DMS79 (cell line): ENCODE data around the gene HMOX1.
A peak's percentile ranks its signal among the peaks of the same experiment; 100 is the strongest.
"Not testable (repeated sequence)": the region's sequence is repeated elsewhere in the genome, so short reads cannot be mapped to it uniquely, and the experiment has no call there.

ENCODE experiments used
- DNase-seq: peaks from one replicate; lab custom pipeline; 2025; lab: John Stamatoyannopoulos, UW

Gene HMOX1

GRCh38 chr22:35380013-35380412, 883 bp upstream of the HMOX1 start:
- no peak for DNase-seq

DNA sequence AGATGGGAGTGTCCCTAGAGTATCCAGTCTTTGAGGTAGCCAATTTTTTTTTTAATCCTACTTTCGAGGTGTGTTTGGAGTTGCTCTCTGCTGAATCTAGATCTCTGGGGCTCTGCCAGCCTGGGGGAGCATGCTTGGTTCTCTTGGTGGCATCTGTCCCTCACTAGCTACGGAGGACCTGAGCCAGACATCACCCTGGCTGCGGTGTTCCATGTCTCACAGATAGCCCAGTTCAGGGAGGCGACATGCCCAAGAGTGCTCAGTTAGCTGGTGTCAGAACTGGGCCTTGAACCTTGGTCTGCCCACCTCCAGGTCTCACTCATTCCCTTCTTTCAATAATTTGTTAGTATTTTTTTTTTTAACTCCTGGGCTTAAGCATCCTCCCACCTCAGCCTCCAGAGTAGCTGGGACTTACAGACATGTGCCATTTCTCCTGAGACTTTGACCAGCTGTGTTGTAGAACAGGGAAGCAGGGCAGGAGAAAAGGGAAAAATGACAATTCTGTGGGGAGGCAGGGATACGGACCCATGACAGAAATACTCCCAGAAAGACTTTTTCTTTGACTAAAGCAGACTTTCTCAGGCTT, 621 bp downstream of the HMOX1 start:
- no peak for DNase-seq

- DNase-seq: no peak
These were observed 2.8 kb downstream of the HMOX1 start for GRCh38 chr22:35383679-35384071.

GRCh38 chr22:35384527-35384926, 3.6 kb downstream of the HMOX1 start:
- no peak for DNase-seq

GRCh38 chr22:35384975-35385588, 4.2 kb downstream of the HMOX1 start:
- DNase-seq: no peak

DNA sequence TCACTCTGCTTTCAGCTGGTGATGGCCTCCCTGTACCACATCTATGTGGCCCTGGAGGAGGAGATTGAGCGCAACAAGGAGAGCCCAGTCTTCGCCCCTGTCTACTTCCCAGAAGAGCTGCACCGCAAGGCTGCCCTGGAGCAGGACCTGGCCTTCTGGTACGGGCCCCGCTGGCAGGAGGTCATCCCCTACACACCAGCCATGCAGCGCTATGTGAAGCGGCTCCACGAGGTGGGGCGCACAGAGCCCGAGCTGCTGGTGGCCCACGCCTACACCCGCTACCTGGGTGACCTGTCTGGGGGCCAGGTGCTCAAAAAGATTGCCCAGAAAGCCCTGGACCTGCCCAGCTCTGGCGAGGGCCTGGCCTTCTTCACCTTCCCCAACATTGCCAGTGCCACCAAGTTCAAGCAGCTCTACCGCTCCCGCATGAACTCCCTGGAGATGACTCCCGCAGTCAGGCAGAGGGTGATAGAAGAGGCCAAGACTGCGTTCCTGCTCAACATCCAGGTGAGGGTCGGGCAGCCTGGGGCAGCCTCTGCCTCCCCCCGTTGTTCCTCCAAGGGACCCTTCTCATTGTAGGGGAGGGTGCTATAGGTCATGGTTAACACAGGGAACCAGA, 5.9 kb downstream of the HMOX1 start:
- no peak for DNase-seq

- DNase-seq: no peak
These were observed 10.0 kb downstream of the HMOX1 start for GRCh38 chr22:35390933-35391332.

GRCh38 chr22:35392357-35392756, 11.5 kb downstream of the HMOX1 start:
- DNase-seq: no peak

- no peak for DNase-seq
These were observed 12.5 kb downstream of the HMOX1 start for GRCh38 chr22:35393116-35394010.

DNA sequence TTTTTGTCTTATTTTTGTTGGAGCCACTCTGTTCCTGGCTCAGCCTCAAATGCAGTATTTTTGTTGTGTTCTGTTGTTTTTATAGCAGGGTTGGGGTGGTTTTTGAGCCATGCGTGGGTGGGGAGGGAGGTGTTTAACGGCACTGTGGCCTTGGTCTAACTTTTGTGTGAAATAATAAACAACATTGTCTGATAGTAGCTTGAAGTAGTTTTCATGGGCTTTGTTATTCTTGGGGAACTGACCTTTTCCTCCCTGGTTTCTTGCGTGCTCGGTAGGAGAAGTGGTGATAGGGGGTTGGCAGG, 13.1 kb downstream of the HMOX1 start:
- no peak for DNase-seq

- DNase-seq: no peak
These were observed 14.1 kb downstream of the HMOX1 start for GRCh38 chr22:35394810-35395563.

DNA sequence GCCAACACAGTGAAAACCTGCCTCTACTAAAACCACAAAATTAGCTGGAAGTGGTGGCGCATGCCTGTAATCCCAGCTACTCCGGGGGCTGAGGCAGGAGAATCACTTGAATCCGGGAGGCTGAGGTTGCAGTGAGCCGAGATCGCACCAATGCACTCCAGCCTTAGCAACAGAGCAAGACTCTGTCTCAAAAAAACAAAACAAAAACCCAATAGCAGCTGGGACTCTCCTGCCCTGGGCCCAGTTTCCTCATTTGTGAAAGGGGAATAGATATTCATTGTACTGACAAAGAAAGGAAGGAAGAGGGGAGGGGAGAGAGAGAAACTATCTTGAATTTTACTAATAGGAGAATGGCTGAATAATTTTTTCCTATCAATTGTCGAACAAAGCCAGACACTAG, 15.7 kb downstream of the HMOX1 start:
- not testable (repeated sequence) for DNase-seq

GRCh38 chr22:35397095-35397904, 16.4 kb downstream of the HMOX1 start:
- no peak for DNase-seq

DNA sequence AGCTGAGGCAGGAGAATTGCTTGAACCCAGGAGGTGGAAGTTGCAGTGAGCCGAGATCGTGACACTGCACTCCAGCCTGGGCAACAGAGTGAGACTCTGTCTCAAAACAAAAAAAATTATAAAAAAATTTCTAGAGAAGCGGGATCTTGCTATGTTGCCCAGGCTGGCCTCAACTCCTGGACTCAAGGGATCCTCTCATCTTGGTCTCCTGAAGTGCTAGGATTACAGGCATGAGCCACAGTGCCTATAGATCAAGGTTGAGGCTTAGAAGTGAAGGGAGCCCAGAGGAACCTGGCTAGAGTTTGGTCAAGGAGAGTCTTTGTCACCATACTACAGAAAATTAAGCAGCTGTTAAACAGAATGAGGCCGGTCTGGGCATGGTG, 17.7 kb downstream of the HMOX1 start:
- no peak for DNase-seq

DNA sequence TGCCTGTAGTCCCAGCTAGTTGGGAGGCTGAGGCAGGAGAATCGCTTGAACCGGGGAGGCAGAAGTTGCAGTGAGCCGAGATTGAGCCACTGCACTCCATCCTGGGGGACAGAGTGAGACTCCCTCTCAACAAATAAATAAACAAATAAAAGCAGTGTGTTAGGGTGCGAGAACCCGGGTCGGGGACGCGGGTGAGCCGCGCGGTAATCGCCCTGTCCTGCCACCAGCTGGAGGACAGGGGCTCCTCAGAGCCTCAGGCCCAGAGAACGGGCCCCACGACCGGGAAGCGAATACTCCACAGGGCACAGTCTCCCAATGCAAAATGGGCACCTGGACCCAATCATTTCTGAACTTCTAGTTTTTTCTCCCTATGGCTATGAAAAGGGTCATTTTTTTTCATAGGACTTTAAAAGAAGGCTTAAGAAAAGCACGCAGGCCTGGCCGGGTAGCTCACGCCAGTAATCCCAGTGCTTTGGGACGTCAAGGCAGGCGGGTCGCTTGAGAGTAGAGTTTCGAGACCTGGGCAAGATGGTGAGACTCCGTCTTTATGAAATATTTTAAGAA, 18.3 kb downstream of the HMOX1 start:
- no peak for DNase-seq

GRCh38 chr22:35399678-35400500, 19.0 kb downstream of the HMOX1 start, which contains the start of gene MCM5:
Gene MCM5 (plus strand): TSS chr22:35400140. CDS start chr22:35400439, 299 bp downstream.
- DNase-seq: peak; percentile 86

GRCh38 chr22:35400501-35400790, 19.6 kb downstream of the HMOX1 start:
- no peak for DNase-seq

- DNase-seq: no peak
These were observed 21.0 kb downstream of the HMOX1 start for GRCh38 chr22:35401863-35402262.

DNA sequence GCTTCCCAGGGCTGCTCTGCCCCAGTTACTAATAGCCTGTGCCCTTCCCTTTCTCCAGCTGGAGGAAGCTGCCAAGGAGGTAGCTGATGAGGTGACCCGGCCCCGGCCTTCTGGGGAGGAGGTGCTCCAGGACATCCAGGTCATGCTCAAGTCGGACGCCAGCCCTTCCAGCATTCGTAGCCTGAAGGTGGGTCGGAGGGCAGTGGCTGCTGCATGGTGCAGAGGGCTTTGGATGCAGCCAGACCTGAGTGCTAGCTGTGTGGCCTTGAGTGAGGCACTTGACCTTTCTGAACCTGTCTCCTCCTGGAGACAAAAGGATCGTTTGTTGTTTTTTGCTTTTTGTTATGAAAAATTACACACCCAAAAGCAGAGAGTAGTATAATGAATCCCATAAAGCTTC, 22.5 kb downstream of the HMOX1 start:
- no peak for DNase-seq

- DNase-seq: no peak
These were observed 23.3 kb downstream of the HMOX1 start for GRCh38 chr22:35404176-35404575.
